Esophagus mucosa (tissue), 1 donor: ENCODE measurements around the gene RPRML. TPM values are rescaled to one million over a fixed set of nuclear protein-coding genes. Genes with fewer than 3 reads are reported as not detected.
"Not testable (repeated sequence)": the region's sequence is repeated elsewhere in the genome, so short reads cannot be mapped to it uniquely, and the experiment has no call there.

ENCODE experiments used
- ATAC-seq: fragments of 200-7000 bp; cut with Tn5 transposase; one replicate; pipeline ENCODE4 v1.9.1; 2020
- total RNA-seq: library from RNA; stranded (reverse); gene quantifications from one replicate; pipeline ENCODE4 v1.2.4, GENCODE V29; 2023
- donor health status: DM: yes; HTN: yes; CAD: no.

The RPRML gene
- not detected for total RNA-seq

GRCh38 chr17:46979147-46979863, at the start of gene RPRML:
Gene RPRML (minus strand): TSS chr17:46979253. CDS start chr17:46979007, 246 bp downstream.
- peak; percentile 34 for ATAC-seq

GRCh38 chr17:47016966-47017365, 37.9 kb upstream of the RPRML start:
- ATAC-seq, result not testable (repeated sequence)

- ATAC-seq, result no peak
These were observed 34.3 kb upstream of the RPRML start for GRCh38 chr17:47013341-47013740.

GRCh38 chr17:47012457-47012856, 33.4 kb upstream of the RPRML start:
- ATAC-seq, result no peak

GRCh38 chr17:47009759-47010594, 30.9 kb upstream of the RPRML start:
- ATAC-seq, result no peak

GRCh38 chr17:47004906-47005305, 25.9 kb upstream of the RPRML start:
- ATAC-seq, result no peak

GRCh38 chr17:47003864-47004263, 24.8 kb upstream of the RPRML start:
- ATAC-seq, result not testable (repeated sequence)

- ATAC-seq, result peak; percentile 55
These were observed 17.0 kb upstream of the RPRML start for GRCh38 chr17:46995841-46996571.

GRCh38 chr17:46994993-46995392, 15.9 kb upstream of the RPRML start:
- ATAC-seq, result no peak

- no peak for ATAC-seq
These were observed 12.6 kb upstream of the RPRML start for GRCh38 chr17:46991617-46992016.

- no peak for ATAC-seq
These were observed 10.8 kb upstream of the RPRML start for GRCh38 chr17:46989637-46990431.

GRCh38 chr17:46987927-46988326, 8.9 kb upstream of the RPRML start:
- ATAC-seq, result not testable (repeated sequence)

- ATAC-seq, result no peak
These were observed 7.3 kb upstream of the RPRML start for GRCh38 chr17:46986366-46986765.

- ATAC-seq, result no peak
These were observed 5.8 kb upstream of the RPRML start for GRCh38 chr17:46984892-46985291.

GRCh38 chr17:46984341-46984740, 5.3 kb upstream of the RPRML start:
- ATAC-seq, result no peak

- ATAC-seq, result no peak
These were observed 4.7 kb upstream of the RPRML start for GRCh38 chr17:46983782-46984181.

- no peak for ATAC-seq
These were observed 3.5 kb upstream of the RPRML start for GRCh38 chr17:46982577-46982976.

- ATAC-seq, result peak; percentile 36
These were observed 435 bp downstream of the RPRML start for GRCh38 chr17:46978489-46979146.

GRCh38 chr17:46977750-46978488, 1.1 kb downstream of the RPRML start:
- ATAC-seq, result no peak

- peak; percentile 45 for ATAC-seq
These were observed 1.7 kb downstream of the RPRML start for GRCh38 chr17:46977348-46977747.
